ENCODE results near the gene QPCTL.
"Not testable (repeated sequence)": the region's sequence is repeated elsewhere in the genome, so short reads cannot be mapped to it uniquely, and the experiment has no call there.

The QPCTL gene

GRCh38 chr19:45676851-45677263 lies 15.6 kb upstream of the QPCTL start:
- no peak for DNase-seq (ENCODE audit: low spot score)

GRCh38 chr19:45677351-45678230 lies 14.9 kb upstream of the QPCTL start:
- peak; percentile 41 for DNase-seq (ENCODE audit: low spot score)

- peak; percentile 93 for DNase-seq (ENCODE audit: low spot score)
These were observed 11.0 kb upstream of the QPCTL start for GRCh38 chr19:45681391-45682015.

GRCh38 chr19:45682117-45682516 lies 10.3 kb upstream of the QPCTL start:
- no peak for DNase-seq (ENCODE audit: low spot score)

- DNase-seq (ENCODE audit: low spot score): no peak
These were observed 9.6 kb upstream of the QPCTL start for GRCh38 chr19:45682908-45683307.

GRCh38 chr19:45685045-45685444 lies 7.4 kb upstream of the QPCTL start:
- not testable (repeated sequence) for DNase-seq (ENCODE audit: low spot score)

GRCh38 chr19:45687599-45687998 lies 4.9 kb upstream of the QPCTL start:
- no peak for DNase-seq (ENCODE audit: low spot score)

GRCh38 chr19:45691516-45692186 lies 815 bp upstream of the QPCTL start, which contains the start of gene SNRPD2:
SNRPD2 (minus strand) TSS chr19:45691953; CDS start chr19:45691888, 65 bp downstream.
- peak; percentile 96 for DNase-seq (ENCODE audit: low spot score)

- DNase-seq (ENCODE audit: low spot score): peak; percentile 87
These were observed 781 bp downstream of the QPCTL start for GRCh38 chr19:45693106-45693788.

- no peak for DNase-seq (ENCODE audit: low spot score)
These were observed 9.2 kb downstream of the QPCTL start for GRCh38 chr19:45701676-45702075.

- DNase-seq (ENCODE audit: low spot score): no peak
These were observed 12.6 kb downstream of the QPCTL start for GRCh38 chr19:45705115-45705514.

GRCh38 chr19:45705710-45706415 lies 13.4 kb downstream of the QPCTL start:
- DNase-seq (ENCODE audit: low spot score): no peak

- DNase-seq (ENCODE audit: low spot score): no peak
These were observed 18.1 kb downstream of the QPCTL start for GRCh38 chr19:45710356-45711130.

GRCh38 chr19:45711851-45712698 lies 19.6 kb downstream of the QPCTL start:
- no peak for DNase-seq (ENCODE audit: low spot score)

GRCh38 chr19:45712699-45713067 lies 20.2 kb downstream of the QPCTL start:
- no peak for DNase-seq (ENCODE audit: low spot score)

GRCh38 chr19:45713141-45713540 lies 20.7 kb downstream of the QPCTL start:
- DNase-seq (ENCODE audit: low spot score): no peak

- DNase-seq (ENCODE audit: low spot score): no peak
These were observed 22.7 kb downstream of the QPCTL start for GRCh38 chr19:45715139-45715538.

- peak; percentile 26 for DNase-seq (ENCODE audit: low spot score)
These were observed 24.1 kb downstream of the QPCTL start for GRCh38 chr19:45716359-45717130.

Data from GM03348 (cell line).